ENCODE results near the gene CDC42SE1. TPM values are rescaled to one million over a fixed set of nuclear protein-coding genes. Genes with fewer than 3 reads are reported as not detected.
A peak's percentile ranks its signal among the peaks of the same experiment; 100 is the strongest.

CDC42SE1 gene
- total and polyA plus RNA-seq, 12 donors: 26.1 to 45.6 (median 30.5) TPM

- intact Hi-C loops (cut with DNase I): loop anchor here in 2 of 10 donors (5.0 to 10.0 kb wide), 2 partner anchors 33 to 50 kb away; partner anchors contain the start of genes MINDY1 (in 1 of the 2) and PRUNE1 (in 1 of the 2)
- WGBS, 2 donors: 86 to 89% methylated on average over 4 of the region's 4 CpGs
Observed at GRCh38 chr1:151054971-151055547, 4.4 kb downstream of the CDC42SE1 start.

DNA sequence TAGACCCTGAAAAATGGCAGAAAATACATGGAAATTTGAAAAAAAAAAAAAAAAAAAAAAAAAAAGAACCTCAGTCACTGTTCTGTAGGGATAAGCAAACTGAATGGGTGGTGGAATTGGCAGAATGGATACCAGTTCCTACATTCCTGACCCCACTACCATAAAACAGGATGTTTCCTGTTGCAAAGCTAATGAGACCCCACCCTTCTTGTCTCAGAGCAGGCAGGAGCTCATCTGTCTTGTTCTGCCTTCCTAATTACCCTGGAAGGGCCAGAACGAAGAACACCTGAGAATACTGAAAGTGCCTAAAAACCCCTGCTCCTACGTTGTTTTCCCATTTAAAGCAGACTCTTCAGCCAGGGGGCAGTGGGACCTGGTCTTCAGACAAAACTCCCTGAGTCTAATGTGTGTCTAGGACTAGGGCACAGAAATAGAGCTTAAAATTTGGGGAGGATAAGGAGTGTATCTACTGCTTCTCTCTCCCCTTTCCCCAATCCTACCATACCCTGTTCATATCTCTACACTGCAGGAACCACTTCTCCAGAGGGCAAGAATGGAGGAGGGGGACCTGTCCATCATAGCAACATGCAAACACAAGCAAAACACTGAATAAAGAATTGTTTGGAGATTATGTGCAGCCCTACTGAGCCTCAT lies 7.9 kb downstream of the CDC42SE1 start:
- peaks cover 0 to 70% (median 39%) of the 10 kb centered on the region in 9 donors for H3K36me3 ChIP-seq
- intact Hi-C loops (cut with DNase I): loop anchor here in 1 of 10 donors (10.0 kb wide), 1 partner anchor 47 kb away; the partner anchor contains the start of genes MINDY1 and PRUNE1

More at GRCh38 chr1:151054971-151055547, 4.4 kb downstream of the CDC42SE1 start:
- DNase-seq: no peak
- peaks cover 0 to 74% (median 39%) of the 10 kb centered on the region in 9 donors for H3K36me3 ChIP-seq
- peak overlapping the region in 5 of 10 donors; percentile 46 to 100 (median 53) for H3K27ac ChIP-seq
- H3K27me3 ChIP-seq: no peaks in the 10 kb centered on the region
- no peak for ATAC-seq
- no peaks in the 10 kb centered on the region for H3K9me3 ChIP-seq
- H3K4me3 ChIP-seq: peak overlapping the region in 1 of 10 donors; percentile 81
- TF ChIP-seq CTCF (IDR thresholded peaks at IDR 0.05): no peak
- peaks cover 16 to 51% (median 45%) of the 10 kb centered on the region in 9 donors for H3K4me1 ChIP-seq

GRCh38 chr1:151050051-151050688 lies 9.3 kb downstream of the CDC42SE1 start:
- WGBS, 2 donors: 80 to 88% methylated on average over 2 of the region's 2 CpGs
- ATAC-seq: no peak
- H3K36me3 ChIP-seq: peaks cover 0 to 57% (median 39%) of the 10 kb centered on the region in 9 donors
- intact Hi-C loops (cut with DNase I): loop anchor here in 1 of 10 donors (10.0 kb wide), 1 partner anchor 45 kb away; the partner anchor contains the start of genes MINDY1 and PRUNE1
- no peak overlapping the region for H3K4me3 ChIP-seq
- no peaks in the 10 kb centered on the region for H3K27me3 ChIP-seq
- TF ChIP-seq CTCF (IDR thresholded peaks at IDR 0.05): no peak
- H3K27ac ChIP-seq: peak overlapping the region in 4 of 10 donors; percentile 0 to 95 (median 10)
- peaks cover 0 to 44% (median 30%) of the 10 kb centered on the region in 9 donors for H3K4me1 ChIP-seq
- H3K9me3 ChIP-seq: no peaks in the 10 kb centered on the region
- DNase-seq: no peak

More for the DNA sequence above, 7.9 kb downstream of the CDC42SE1 start:
- Histone ChIP-seq H3K27ac (peak overlapping the region in 3 of 10 donors; percentile 10 to 48 (median 35)), H3K4me3 (no peak overlapping the region), H3K9me3 (no peaks in the 10 kb centered on the region), H3K27me3 (no peaks in the 10 kb centered on the region), H3K4me1 (peaks cover 6 to 57% (median 43%) of the 10 kb centered on the region in 9 donors)
- DNase-seq (no peak), ATAC-seq (no peak)
- 66 to 69% methylated on average over 2 of the region's 2 CpGs for WGBS, 2 donors
- no peak for TF ChIP-seq CTCF (IDR thresholded peaks at IDR 0.05)

DNA sequence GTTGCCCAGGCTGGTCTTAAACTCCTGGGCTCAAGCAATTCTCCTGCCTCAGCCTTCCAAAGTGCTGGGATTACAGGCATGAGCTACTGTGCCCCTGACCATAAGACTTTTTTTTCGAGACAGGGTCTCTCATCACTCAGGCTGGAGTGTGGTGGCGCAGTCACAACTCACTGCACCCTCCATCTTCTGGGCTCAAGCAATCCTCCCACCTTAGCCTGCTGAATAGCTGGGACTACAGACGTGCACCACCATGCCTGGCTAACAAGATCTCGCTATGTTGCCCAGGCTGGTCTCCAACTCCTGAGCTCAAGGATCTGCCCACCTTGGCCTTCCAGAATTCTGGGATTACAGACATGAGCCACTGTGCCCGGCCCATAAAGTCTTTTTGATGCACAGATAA lies 10.0 kb downstream of the CDC42SE1 start:
- Histone ChIP-seq H3K27me3 (no peaks in the 10 kb centered on the region), H3K36me3 (peaks cover 0 to 50% (median 32%) of the 10 kb centered on the region in 9 donors), H3K27ac (peak overlapping the region in 3 of 10 donors; percentile 0 to 95 (median 90)), H3K9me3 (no peaks in the 10 kb centered on the region), H3K4me3 (no peak overlapping the region), H3K4me1 (peaks cover 0 to 38% (median 28%) of the 10 kb centered on the region in 9 donors)
- no peak for DNase-seq
- ATAC-seq: no peak
- WGBS, 2 donors: 89 to 94% methylated on average over 5 of the region's 5 CpGs
- intact Hi-C loops (cut with DNase I): no loop called here
- no peak for TF ChIP-seq CTCF (IDR thresholded peaks at IDR 0.05)
